ENCODE results near the gene DUXB. TPM values are rescaled to one million over a fixed set of nuclear protein-coding genes. Genes with fewer than 3 reads are reported as not detected.

DUXB gene, protein sequence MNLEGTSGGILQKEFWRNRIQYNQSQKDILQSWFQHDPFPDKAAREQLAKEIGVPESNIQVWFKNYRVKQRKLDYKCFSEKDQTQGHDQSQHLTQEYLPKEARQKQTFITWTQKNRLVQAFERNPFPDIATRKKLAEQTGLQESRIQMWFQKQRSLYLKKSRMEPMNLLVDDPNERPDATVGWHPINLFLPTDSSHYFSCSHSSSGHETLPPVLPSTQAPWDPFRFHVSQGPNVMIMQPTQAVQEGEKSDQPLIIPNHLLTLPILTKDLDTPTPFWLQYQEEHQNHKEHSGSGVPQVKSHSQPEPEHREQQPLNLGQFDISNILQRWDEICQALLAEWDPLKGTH
- not detected for total RNA-seq

- no peak for TF ChIP-seq CTCF (IDR thresholded peaks at IDR 0.05)
- DNase-seq (ENCODE audit: low spot score) (no peak), ATAC-seq (ENCODE audit: low FRiP score) (no peak)
Observed at GRCh38 chr16:75701361-75701760, at the start of gene DUXB. DUXB (minus strand) TSS chr16:75701461; CDS start chr16:75701418, 43 bp downstream.

DNA sequence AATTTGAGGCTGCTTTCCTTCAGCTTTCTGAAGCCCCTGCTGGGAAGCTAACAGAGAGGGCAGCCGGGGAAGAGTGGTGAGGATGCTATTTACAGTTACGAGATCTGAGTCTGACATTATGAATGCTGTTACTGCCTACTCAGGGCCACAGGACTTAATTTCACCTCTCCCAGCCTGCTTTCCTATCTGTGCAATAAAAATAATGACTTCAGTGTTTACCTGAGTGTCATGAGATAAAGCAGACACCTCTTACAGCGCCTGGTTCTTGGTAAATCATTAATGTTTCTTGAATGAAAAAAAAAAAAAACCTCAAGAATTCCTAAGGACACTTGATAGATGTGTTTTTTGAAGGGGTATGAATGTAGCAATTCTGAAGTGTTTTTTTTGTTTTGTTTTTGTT is 49.3 kb upstream of the DUXB start:
- ATAC-seq (ENCODE audit: low FRiP score) (no peak), DNase-seq (ENCODE audit: low spot score) (no peak)
- no peak for TF ChIP-seq CTCF (IDR thresholded peaks at IDR 0.05)

GRCh38 chr16:75746359-75746758 is 45.1 kb upstream of the DUXB start:
- DNase-seq (ENCODE audit: low spot score) = no peak
- TF ChIP-seq CTCF (IDR thresholded peaks at IDR 0.05) = no peak
- no peak for ATAC-seq (ENCODE audit: low FRiP score)

- no peak for DNase-seq (ENCODE audit: low spot score)
- TF ChIP-seq CTCF (IDR thresholded peaks at IDR 0.05) = no peak
- no peak for ATAC-seq (ENCODE audit: low FRiP score)
Observed at GRCh38 chr16:75745823-75746222, 44.6 kb upstream of the DUXB start.

GRCh38 chr16:75745242-75745641 is 44.0 kb upstream of the DUXB start:
- DNase-seq (ENCODE audit: low spot score) = no peak
- ATAC-seq (ENCODE audit: low FRiP score) = no peak
- no peak for TF ChIP-seq CTCF (IDR thresholded peaks at IDR 0.05)

DNA sequence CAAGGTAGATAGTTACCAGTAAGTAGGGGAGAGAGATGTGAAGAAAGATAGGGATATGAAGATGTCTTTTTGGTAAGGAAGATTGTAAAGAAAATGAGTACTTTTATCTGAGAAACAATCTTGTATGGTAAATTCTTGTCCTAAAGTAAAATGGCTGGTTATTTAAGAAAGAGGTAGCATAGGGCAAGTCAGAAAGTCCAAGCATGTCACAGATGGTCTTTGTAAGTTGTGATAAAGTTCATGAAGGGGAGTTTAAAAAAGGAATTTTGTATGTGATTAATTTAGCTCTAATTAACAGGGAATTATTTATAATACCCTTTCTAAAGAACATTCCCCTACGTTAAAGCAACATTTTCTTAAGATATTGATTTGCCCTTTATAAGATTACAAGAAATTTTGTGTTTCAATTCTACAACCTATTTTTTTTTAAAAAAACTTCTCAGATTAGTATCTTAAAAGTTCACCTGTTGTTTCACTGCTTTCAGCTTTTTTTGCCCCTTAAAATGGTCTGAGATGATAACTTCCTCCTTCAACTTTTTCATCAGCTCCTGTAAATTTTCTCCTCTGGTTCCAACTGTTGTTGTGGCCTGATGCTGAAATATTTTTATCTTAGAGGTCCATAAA is 41.3 kb upstream of the DUXB start:
- TF ChIP-seq CTCF (IDR thresholded peaks at IDR 0.05) = no peak
- DNase-seq (ENCODE audit: low spot score) (no peak), ATAC-seq (ENCODE audit: low FRiP score) (no peak)

Data from omental fat pad (tissue), 4 donors.